Adrenal gland (tissue), 12 donors: ENCODE data around the gene ALDH16A1. TPM values are rescaled to one million over a fixed set of nuclear protein-coding genes. Genes with fewer than 3 reads are reported as not detected.
A peak's percentile ranks its signal among the peaks of the same experiment; 100 is the strongest.

ENCODE experiments used
- DNase-seq, 7 donors: peaks; one replicate each; pipeline ENCODE4 v3.0.0-alpha.2; 2019 to 2020
- H3K27ac ChIP-seq, 5 donors: fragments of 200-600 bp; sonication (generic) in 4 of 5; 1 replicate in 3 of 5; 2 replicates in 2 of 5; pipeline versions ENCODE4 v1.5.1 to v1.8.0; 2016 to 2020; ENCODE audit warnings: mild to moderate bottlenecking in 1 of 5
- H3K27me3 ChIP-seq: fragments of 200-600 bp; 2 replicates; pipeline ENCODE4 v1.8.0; 2021
- H3K36me3 ChIP-seq, 2 donors: fragments of 200-600 bp; replicated peaks in 1 of 2; 1 replicate in 1 of 2; 2 replicates in 1 of 2; pipeline versions ENCODE4 v1.5.1 to v1.8.0; 2018 to 2022
- H3K4me1 ChIP-seq, 2 donors: fragments of 200-600 bp; replicated peaks in 1 of 2; 1 replicate in 1 of 2; 2 replicates in 1 of 2; pipeline versions ENCODE4 v1.5.1 to v1.8.0; 2018 to 2021
- H3K4me3 ChIP-seq, 4 donors: fragments of 200-600 bp; sonication (generic) in 3 of 4; one replicate each; pipeline ENCODE4 v1.5.1; 2016 to 2018
- H3K9me3 ChIP-seq, 3 donors: fragments of 200-600 bp; sonication (generic) in 1 of 3; replicated peaks in 1 of 3; 1 replicate in 2 of 3; 2 replicates in 1 of 3; pipeline versions ENCODE4 v1.5.1 to v1.8.0; 2016 to 2021
- CTCF ChIP-seq, 6 experiments: fragments of 450-650 bp in 4 of 6; fragments of 200-600 bp in 2 of 6; sonication (generic) in 1 of 6; IDR thresholded peaks; 1 replicate in 5 of 6; 2 replicates in 1 of 6; pipeline versions ENCODE4 v1.5.1 to v1.8.0; 2016 to 2021; ENCODE audit warnings: antibody characterized with exemption in 6 of 6, mild to moderate bottlenecking in 2 of 6, moderate library complexity in 1 of 6
- POLR2A ChIP-seq, 2 donors: fragments of 450-650 bp; IDR thresholded peaks; one replicate each; pipeline ENCODE4 v1.6.1; 2017; ENCODE audit warnings: antibody characterized with exemption in 2 of 2, mild to moderate bottlenecking in 2 of 2, moderate library complexity in 1 of 2
- WGBS, 4 donors: extraction: QIAGEN DNeasy Blood & Tissue Kit in 2 of 4; methylation state at CpG; one replicate each; pipeline versions ENCODE4 v1.1.5 to v1.1.7; 2013 to 2017; 5-methylcytosine and 5-hydroxymethylcytosine counted together
- intact Hi-C, 2 donors: fragments of 100-400 bp; cut with DNase I; formaldehyde crosslinking; loops; one replicate each; pipeline versions ENCODE4 v1.14.1 to v1.15.0; 2022 to 2023
- polyA plus RNA-seq, 3 donors: library from polyadenylated mRNA; stranded (reverse); fragments of 200-250 nt in 2 of 3; fragments of 350-450 nt in 1 of 3; fragmentation: Illumina TruSeq in 1 of 3; extraction: RNeasy Lipid Tissue Mini Kit (QIAGEN cat#74804) in 1 of 3; gene quantifications; one replicate each; pipeline ENCODE4 v1.2.3, GENCODE V29; 2013 to 2014
- total RNA-seq, 9 donors: library from RNA; depleted of rRNA in 4 of 9; stranded (reverse); fragments of >200 nt in 4 of 9; fragments of 120-200 nt in 1 of 9; fragmentation: NEBNext Ultra II Directional in 1 of 9; extraction: Animal tissue kit (Norgen Biotek cat#: 25700) in 1 of 9; gene quantifications; one replicate each; pipeline versions ENCODE4 v1.1.0 to v1.2.4, GENCODE V29; 2013 to 2023
- donor health status: healthy with polysubstance abuse.
- donor health status: Bipolar disorder and iron deficiency.
- donor health status: DM: yes; HTN: yes; CAD: no.
- donor health status: DM: no; HTN: no; CAD: no.
- donor health status: DM: no; HTN: no; CAD: no.
- donor health status: DM: yes; HTN: yes; CAD: no.

Gene ALDH16A1
- total and polyA plus RNA-seq, 12 donors = 3.6 to 95.5 (median 29.7) TPM

- DNase-seq = peak; percentile 55 to 77 (median 68)
- no peaks in the 10 kb centered on the region for H3K9me3 ChIP-seq
- no peak overlapping the region for H3K27ac ChIP-seq
- H3K36me3 ChIP-seq = no peaks in the 10 kb centered on the region
- TF ChIP-seq CTCF (IDR thresholded peaks at IDR 0.05) = peak; percentile 48 to 82 (median 75)
- TF ChIP-seq POLR2A (IDR thresholded peaks at IDR 0.05) = no peak
- no peaks in the 10 kb centered on the region for H3K27me3 ChIP-seq
- 22 to 40% (median 33%) methylated on average over 6 to 8 of the region's 8 CpGs for WGBS, 4 donors
- H3K4me1 ChIP-seq = peaks cover 0 to 4% of the 10 kb centered on the region in 2 donors
- intact Hi-C loops = loop anchor here (2.0 to 5.0 kb wide), 2 partner anchors 36 to 44 kb away; no protein-coding TSS in a partner anchor
- H3K4me3 ChIP-seq = no peak overlapping the region
Observed at GRCh38 chr19:49506575-49507105, 53.6 kb downstream of the ALDH16A1 start.

DNA sequence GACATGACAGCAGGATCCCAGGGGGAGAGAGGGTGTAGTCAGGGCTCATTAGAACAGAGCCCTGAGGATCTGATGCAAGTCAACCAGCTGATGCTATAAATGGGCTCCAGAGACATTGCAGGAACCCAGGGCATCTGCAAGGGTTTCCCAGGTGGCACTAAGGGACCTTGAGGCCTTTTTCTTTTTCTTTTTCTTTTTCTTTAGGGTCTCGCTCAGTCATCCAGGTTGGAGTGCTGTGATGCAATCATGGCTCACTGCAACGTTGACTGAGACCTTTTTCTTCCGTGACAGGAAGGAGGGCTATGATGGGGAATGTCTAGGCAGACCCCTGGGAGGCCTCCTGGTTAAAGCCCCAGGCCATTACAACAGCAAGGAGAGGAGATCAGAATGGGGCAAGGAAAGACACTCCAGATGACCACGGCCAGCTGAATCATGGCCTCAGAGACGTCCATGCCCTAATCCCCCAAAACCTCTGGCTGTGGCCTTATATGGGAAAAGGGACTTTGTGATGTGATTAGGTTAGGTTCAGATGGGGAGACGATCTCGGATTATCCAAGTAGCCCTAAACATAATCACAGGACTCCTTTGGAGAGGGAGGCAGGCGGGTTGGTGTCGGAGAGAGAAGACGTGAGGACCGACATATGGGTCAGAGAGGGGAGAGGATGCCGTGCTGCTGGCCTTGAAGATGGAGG, 54.9 kb downstream of the ALDH16A1 start:
- intact Hi-C loops = loop anchor here (2.0 to 5.0 kb wide), 2 partner anchors 34 to 43 kb away; no protein-coding TSS in a partner anchor
- Histone ChIP-seq H3K4me1 (peaks cover 0 to 11% of the 10 kb centered on the region in 2 donors), H3K27ac (no peak overlapping the region), H3K9me3 (no peaks in the 10 kb centered on the region), H3K4me3 (no peak overlapping the region), H3K27me3 (no peaks in the 10 kb centered on the region), H3K36me3 (no peaks in the 10 kb centered on the region)
- WGBS, 4 donors = 75 to 84% (median 79%) methylated on average over 12 of the region's 12 CpGs
- DNase-seq = no peak
- TF ChIP-seq CTCF (IDR thresholded peaks at IDR 0.05) (no peak), POLR2A (IDR thresholded peaks at IDR 0.05) (no peak)

- H3K27me3 ChIP-seq = no peaks in the 10 kb centered on the region
- H3K9me3 ChIP-seq = no peaks in the 10 kb centered on the region
- TF ChIP-seq CTCF (IDR thresholded peaks at IDR 0.05) = no peak
- no peak for TF ChIP-seq POLR2A (IDR thresholded peaks at IDR 0.05)
- no peaks in the 10 kb centered on the region for H3K36me3 ChIP-seq
- H3K4me3 ChIP-seq = peak overlapping the region; percentile 13 to 95 (median 47)
- H3K4me1 ChIP-seq = peaks cover 0 to 6% of the 10 kb centered on the region in 2 donors
- peak in 3 of 7 donors; percentile 55 to 67 (median 65) for DNase-seq
- 0 to 1% (median 1%) methylated on average over 14 to 50 of the region's 50 CpGs for whole genome bisulfite sequencing, 4 donors
- intact Hi-C loops = no loop called here
- H3K27ac ChIP-seq = peak overlapping the region in 4 of 5 donors; percentile 37 to 93 (median 70)
Observed at GRCh38 chr19:49512970-49513745, 60.1 kb downstream of the ALDH16A1 start.

DNA sequence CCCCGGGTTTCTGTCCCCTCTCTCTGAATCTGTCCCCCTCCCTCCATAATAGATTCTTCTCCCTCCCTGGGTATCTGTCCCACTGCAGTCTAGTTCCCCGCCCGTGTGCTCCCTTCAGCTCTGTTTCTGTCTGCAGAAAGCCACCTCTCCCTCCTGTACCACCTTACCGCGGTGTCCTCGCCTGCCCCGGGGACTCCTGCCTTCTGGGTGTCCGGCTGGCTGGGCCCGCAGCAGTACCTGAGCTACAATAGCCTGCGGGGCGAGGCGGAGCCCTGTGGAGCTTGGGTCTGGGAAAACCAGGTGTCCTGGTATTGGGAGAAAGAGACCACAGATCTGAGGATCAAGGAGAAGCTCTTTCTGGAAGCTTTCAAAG, 60.7 kb downstream of the ALDH16A1 start:
- DNase-seq = no peak
- H3K4me3 ChIP-seq = peak overlapping the region in 3 of 4 donors; percentile 36 to 95 (median 58)
- H3K36me3 ChIP-seq = no peaks in the 10 kb centered on the region
- H3K27ac ChIP-seq = peak overlapping the region in 2 of 5 donors; percentile 80 to 93
- peaks cover 0 to 6% of the 10 kb centered on the region in 2 donors for H3K4me1 ChIP-seq
- 32 to 36% (median 34%) methylated on average over 10 to 12 of the region's 12 CpGs for WGBS, 4 donors
- no peaks in the 10 kb centered on the region for H3K9me3 ChIP-seq
- TF ChIP-seq CTCF (IDR thresholded peaks at IDR 0.05) = no peak
- no peak for TF ChIP-seq POLR2A (IDR thresholded peaks at IDR 0.05)
- intact Hi-C loops = no loop called here
- no peaks in the 10 kb centered on the region for H3K27me3 ChIP-seq
